Astrocyte (in vitro differentiated cells and primary cell): ENCODE measurements around the gene L3MBTL1. TPM values are rescaled to one million over a fixed set of nuclear protein-coding genes. Genes with fewer than 3 reads are reported as not detected.

Experiments
- DNase-seq: peaks from one replicate; pipeline ENCODE4 v3.0.0-alpha.2; 2010; ENCODE audit warnings: low read depth
- FAIRE-seq: peaks from 2 replicates; lab custom pipeline; 2011; peaks lifted over from hg19 to GRCh38; lab: Jason Lieb, UNC
- H2AFZ ChIP-seq: 2 replicates; pipeline ENCODE4 v1.6.0; 2012; ENCODE audit warnings: low read depth, low read length, inconsistent platforms
- H3K27ac ChIP-seq: 2 replicates; pipeline ENCODE4 v1.5.1; 2011; ENCODE audit warnings: low read depth, low read length, inconsistent platforms
- H3K27me3 ChIP-seq: 2 replicates; pipeline ENCODE4 v1.6.0; 2011; ENCODE audit warnings: low read length, inconsistent platforms; ENCODE audit not compliant: insufficient read depth
- H3K36me3 ChIP-seq: 2 replicates; pipeline ENCODE4 v1.5.1; 2011; ENCODE audit warnings: low read length, inconsistent platforms; ENCODE audit not compliant: insufficient read depth
- H3K4me1 ChIP-seq: 2 replicates; pipeline ENCODE4 v1.5.1; 2011; ENCODE audit warnings: low read length, inconsistent platforms; ENCODE audit not compliant: insufficient read depth
- H3K4me2 ChIP-seq: 2 replicates; pipeline ENCODE4 v1.6.0; 2012; ENCODE audit warnings: low read length, inconsistent platforms
- H3K4me3 ChIP-seq: 2 replicates; pipeline ENCODE4 v1.5.1; 2011; ENCODE audit warnings: low read depth, mild to moderate bottlenecking, low read length, inconsistent platforms; ENCODE audit not compliant: insufficient read depth
- H3K79me2 ChIP-seq: 2 replicates; pipeline ENCODE4 v1.6.0; 2012; ENCODE audit warnings: mild to moderate bottlenecking, low read length, inconsistent platforms; ENCODE audit not compliant: insufficient read depth
- H3K9ac ChIP-seq: 2 replicates; pipeline ENCODE4 v1.6.0; 2012; ENCODE audit warnings: mild to moderate bottlenecking, low read length, inconsistent platforms
- H3K9me3 ChIP-seq: 2 replicates; pipeline ENCODE4 v1.5.1; 2012; ENCODE audit warnings: low read depth, mild to moderate bottlenecking, low read length, inconsistent platforms; ENCODE audit not compliant: insufficient read depth
- H4K20me1 ChIP-seq: 2 replicates; pipeline ENCODE4 v1.6.0; 2012; ENCODE audit warnings: low read length, inconsistent platforms; ENCODE audit not compliant: insufficient read depth
- H3K27ac Mint-ChIP-seq: one replicate; pipeline ENCODE4 v1.8.0; 2021; ENCODE audit warnings: mild to moderate bottlenecking, mixed read lengths; ENCODE audit not compliant: unreplicated experiment
- H3K27me3 Mint-ChIP-seq: one replicate; pipeline ENCODE4 v1.8.0; 2021; ENCODE audit warnings: low read depth, mixed read lengths; ENCODE audit not compliant: unreplicated experiment
- H3K36me3 Mint-ChIP-seq: one replicate; pipeline ENCODE4 v1.8.0; 2021; ENCODE audit warnings: low read depth, mixed read lengths; ENCODE audit not compliant: unreplicated experiment
- H3K4me1 Mint-ChIP-seq: one replicate; pipeline ENCODE4 v1.8.0; 2021; ENCODE audit warnings: low read depth, mixed read lengths; ENCODE audit not compliant: unreplicated experiment
- H3K4me3 Mint-ChIP-seq: one replicate; pipeline ENCODE4 v1.8.0; 2021; ENCODE audit warnings: mild to moderate bottlenecking, moderate library complexity, mixed read lengths; ENCODE audit not compliant: unreplicated experiment
- H3K9me3 Mint-ChIP-seq: one replicate; pipeline ENCODE4 v1.8.0; 2021; ENCODE audit warnings: mild to moderate bottlenecking, mixed read lengths; ENCODE audit not compliant: unreplicated experiment
- EZH2 ChIP-seq: IDR thresholded peaks from 2 replicates; pipeline ENCODE4 v1.6.1; 2012; ENCODE audit warnings: mild to moderate bottlenecking, low read length, inconsistent platforms; ENCODE audit not compliant: insufficient read depth
- total RNA-seq: library from RNA; stranded (reverse); gene quantifications from 2 replicates; pipeline ENCODE4 v1.2.1, GENCODE V29; 2021
- TF ChIP-seq, protein P1 (sequence below): IDR thresholded peaks from 2 replicates; pipeline ENCODE4 v1.5.1; 2011; ENCODE audit warnings: low read depth, mild to moderate bottlenecking, inconsistent platforms, low read length, moderate library complexity; ENCODE audit not compliant: insufficient read depth

L3MBTL1 gene
- total RNA-seq, 1 donor from 2014 or later: 13.0 TPM

DNA sequence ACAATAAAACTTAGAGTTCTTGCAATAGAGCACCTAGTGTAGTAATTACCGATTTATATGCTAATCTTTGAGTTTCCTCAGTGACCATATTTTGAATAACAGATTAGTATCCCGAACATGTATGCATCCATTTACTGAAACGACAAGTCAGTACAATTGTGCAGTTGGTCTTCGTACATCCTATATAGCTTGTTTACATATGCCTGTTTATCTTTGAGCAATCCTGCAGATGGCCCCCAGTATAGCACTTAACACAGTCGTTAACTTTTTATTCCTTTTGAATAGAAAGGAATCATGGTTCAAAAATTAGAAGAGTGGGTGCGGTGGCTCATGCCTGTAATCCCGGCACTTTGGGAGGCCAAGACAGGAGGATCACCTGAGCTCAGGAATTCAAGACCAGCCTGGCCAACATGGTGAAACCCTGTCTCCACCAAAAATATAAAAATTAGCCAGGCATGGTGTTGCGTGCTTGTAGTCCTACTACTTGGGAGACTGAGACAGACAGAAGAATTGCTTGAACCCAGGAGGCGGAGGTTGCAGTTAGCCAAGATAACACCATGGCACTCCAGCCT lies 43.2 kb upstream of the L3MBTL1 start:
- Histone ChIP-seq H3K27ac (no peak overlapping the region), H3K79me2 (peaks cover 54% of the 10 kb centered on the region), H3K9ac (no peak overlapping the region), H4K20me1 (peaks cover 92% of the 10 kb centered on the region), H3K4me2 (no peak overlapping the region), H3K36me3 (peaks cover 68% of the 10 kb centered on the region), H3K27me3 (no peaks in the 10 kb centered on the region), H3K4me3 (no peak overlapping the region), H3K9me3 (no peaks in the 10 kb centered on the region), H2AFZ (no peak overlapping the region), H3K4me1 (peaks cover 8% of the 10 kb centered on the region)
- no peaks in the 10 kb centered on the region for H3K27me3 Mint-ChIP-seq
- FAIRE-seq: no peak
- H3K27ac Mint-ChIP-seq: no peak overlapping the region
- no peaks in the 10 kb centered on the region for H3K9me3 Mint-ChIP-seq
- no peak overlapping the region for H3K4me3 Mint-ChIP-seq
- TF ChIP-seq, protein P1, sequence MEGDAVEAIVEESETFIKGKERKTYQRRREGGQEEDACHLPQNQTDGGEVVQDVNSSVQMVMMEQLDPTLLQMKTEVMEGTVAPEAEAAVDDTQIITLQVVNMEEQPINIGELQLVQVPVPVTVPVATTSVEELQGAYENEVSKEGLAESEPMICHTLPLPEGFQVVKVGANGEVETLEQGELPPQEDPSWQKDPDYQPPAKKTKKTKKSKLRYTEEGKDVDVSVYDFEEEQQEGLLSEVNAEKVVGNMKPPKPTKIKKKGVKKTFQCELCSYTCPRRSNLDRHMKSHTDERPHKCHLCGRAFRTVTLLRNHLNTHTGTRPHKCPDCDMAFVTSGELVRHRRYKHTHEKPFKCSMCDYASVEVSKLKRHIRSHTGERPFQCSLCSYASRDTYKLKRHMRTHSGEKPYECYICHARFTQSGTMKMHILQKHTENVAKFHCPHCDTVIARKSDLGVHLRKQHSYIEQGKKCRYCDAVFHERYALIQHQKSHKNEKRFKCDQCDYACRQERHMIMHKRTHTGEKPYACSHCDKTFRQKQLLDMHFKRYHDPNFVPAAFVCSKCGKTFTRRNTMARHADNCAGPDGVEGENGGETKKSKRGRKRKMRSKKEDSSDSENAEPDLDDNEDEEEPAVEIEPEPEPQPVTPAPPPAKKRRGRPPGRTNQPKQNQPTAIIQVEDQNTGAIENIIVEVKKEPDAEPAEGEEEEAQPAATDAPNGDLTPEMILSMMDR: no peak
- TF ChIP-seq EZH2: no peak
- peaks cover 7% of the 10 kb centered on the region for H3K4me1 Mint-ChIP-seq
- H3K36me3 Mint-ChIP-seq: peaks cover 27% of the 10 kb centered on the region
- DNase-seq: no peak

DNA sequence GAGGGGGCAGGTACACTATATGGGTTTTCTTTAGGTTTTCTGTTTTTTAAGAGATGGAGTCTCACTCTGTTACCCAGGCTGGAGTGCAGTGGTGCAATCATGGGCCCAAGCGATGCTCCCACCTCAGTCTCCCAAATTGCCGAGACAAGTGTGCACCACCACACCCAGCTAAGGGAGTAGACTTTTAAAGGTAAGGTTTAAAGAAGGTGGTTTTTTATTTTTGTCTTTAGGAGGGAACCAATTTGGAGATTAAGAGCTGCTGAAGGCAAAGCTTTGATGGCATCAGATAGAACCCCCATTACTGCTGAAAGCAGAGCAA lies 41.9 kb upstream of the L3MBTL1 start:
- H3K4me1 ChIP-seq: peaks cover 4% of the 10 kb centered on the region
- H3K36me3 ChIP-seq: peaks cover 56% of the 10 kb centered on the region
- no peak for TF ChIP-seq EZH2
- TF ChIP-seq, protein P1: no peak
- H3K4me1 Mint-ChIP-seq: peaks cover 10% of the 10 kb centered on the region
- no peak overlapping the region for H3K4me3 Mint-ChIP-seq
- no peak overlapping the region for H2AFZ ChIP-seq
- H3K27ac Mint-ChIP-seq: no peak overlapping the region
- peaks cover 42% of the 10 kb centered on the region for H3K79me2 ChIP-seq
- no peaks in the 10 kb centered on the region for H3K9me3 Mint-ChIP-seq
- H3K27me3 ChIP-seq: no peaks in the 10 kb centered on the region
- H3K27me3 Mint-ChIP-seq: no peaks in the 10 kb centered on the region
- peaks cover 22% of the 10 kb centered on the region for H3K36me3 Mint-ChIP-seq
- no peaks in the 10 kb centered on the region for H3K9me3 ChIP-seq
- peaks cover 87% of the 10 kb centered on the region for H4K20me1 ChIP-seq
- no peak overlapping the region for H3K4me2 ChIP-seq
- no peak overlapping the region for H3K27ac ChIP-seq
- no peak for FAIRE-seq
- H3K4me3 ChIP-seq: no peak overlapping the region
- H3K9ac ChIP-seq: no peak overlapping the region
- no peak for DNase-seq

DNA sequence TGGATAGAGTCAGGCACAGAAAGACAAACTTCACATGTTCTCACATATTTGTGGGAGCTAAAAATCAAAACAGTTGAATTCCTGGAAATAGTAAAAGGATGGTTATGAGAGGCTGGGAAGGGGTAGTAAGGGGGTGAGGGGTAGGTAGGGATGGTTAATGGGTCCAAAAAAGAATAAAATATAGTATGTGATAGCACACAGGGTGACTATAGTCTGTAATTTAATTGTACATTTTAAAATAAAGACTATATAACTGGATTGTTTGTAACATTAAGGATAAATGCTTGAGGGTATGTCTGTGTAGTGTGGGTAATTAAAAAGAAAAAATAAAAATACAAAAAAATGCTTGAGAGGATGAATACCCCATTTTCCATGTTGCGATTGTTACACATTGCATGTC lies 39.9 kb upstream of the L3MBTL1 start:
- FAIRE-seq (no peak), DNase-seq (no peak)
- H3K9me3 Mint-ChIP-seq: no peaks in the 10 kb centered on the region
- Histone ChIP-seq H3K36me3 (peaks cover 38% of the 10 kb centered on the region), H3K9me3 (no peaks in the 10 kb centered on the region), H3K79me2 (peaks cover 22% of the 10 kb centered on the region), H3K4me3 (no peak overlapping the region), H4K20me1 (peaks cover 68% of the 10 kb centered on the region), H3K9ac (no peak overlapping the region), H3K4me2 (no peak overlapping the region), H3K27ac (no peak overlapping the region), H2AFZ (no peak overlapping the region), H3K4me1 (no peaks in the 10 kb centered on the region), H3K27me3 (no peaks in the 10 kb centered on the region)
- no peaks in the 10 kb centered on the region for H3K27me3 Mint-ChIP-seq
- H3K27ac Mint-ChIP-seq: no peak overlapping the region
- peaks cover 5% of the 10 kb centered on the region for H3K4me1 Mint-ChIP-seq
- TF ChIP-seq, protein P1: no peak
- no peak for TF ChIP-seq EZH2
- H3K4me3 Mint-ChIP-seq: no peak overlapping the region
- H3K36me3 Mint-ChIP-seq: peaks cover 18% of the 10 kb centered on the region
